ENCODE measurements around the gene SCN5A.

DNA sequence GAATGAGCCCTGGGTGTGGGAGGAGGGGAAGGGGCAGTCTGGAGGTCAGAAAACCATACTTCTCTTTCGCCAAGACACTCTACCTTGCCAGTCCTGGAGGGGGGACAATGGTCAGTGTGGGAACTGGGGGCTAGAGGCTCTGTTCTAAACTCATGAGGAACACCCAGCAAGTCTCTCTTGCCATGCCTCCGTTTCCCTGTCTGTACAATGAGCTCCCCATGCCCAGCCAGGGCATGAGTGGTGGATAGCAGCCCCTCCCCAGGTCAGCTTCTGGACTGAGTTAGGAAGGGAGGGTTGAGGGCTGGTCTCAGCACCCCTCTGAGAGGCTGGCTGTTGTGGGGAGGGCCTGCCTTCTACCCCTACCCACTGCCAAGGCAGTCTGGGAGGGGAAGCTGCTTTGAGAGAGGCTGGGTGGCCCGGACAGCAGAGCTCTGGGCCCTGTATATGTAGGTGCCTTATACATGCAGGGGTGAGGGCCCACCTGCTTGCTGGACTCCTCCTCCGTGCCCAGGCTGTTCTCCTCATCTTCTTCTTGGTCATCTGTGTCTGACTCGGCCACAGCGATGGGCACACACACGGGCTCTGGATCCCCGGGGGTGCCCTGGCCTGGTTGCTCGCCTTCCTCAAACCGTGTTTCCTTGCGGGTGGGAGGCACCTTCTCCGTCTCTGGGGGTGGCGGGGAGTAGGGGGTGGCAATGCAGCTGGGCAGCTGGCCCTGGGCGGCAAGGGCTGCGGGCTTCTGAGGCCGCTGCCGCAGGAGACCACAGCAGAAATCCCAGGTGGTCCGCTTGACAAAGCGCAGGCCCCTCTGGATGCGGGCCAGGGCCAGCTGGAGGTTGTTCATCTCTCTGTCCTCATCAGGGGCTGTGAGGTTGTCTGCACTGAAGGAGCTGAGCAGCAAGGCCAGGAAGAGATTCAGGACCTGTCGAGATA is 68.8 kb downstream of the SCN5A start:
- TF ChIP-seq ZFP3 (CRISPR knock-in tag; IDR thresholded peaks at IDR 0.05) (no peak), RARB (CRISPR knock-in tag; IDR thresholded peaks at IDR 0.05) (no peak), ZNF70 (CRISPR knock-in tag; IDR thresholded peaks at IDR 0.05) (no peak), ZFP30 (CRISPR knock-in tag; IDR thresholded peaks at IDR 0.05) (no peak)

All from SK-N-SH treated with all-trans-retinoic acid at 6 μM for 48 hours (cell line).